ENCODE measurements around the gene OXSR1. TPM values are rescaled to one million over a fixed set of nuclear protein-coding genes. Genes with fewer than 3 reads are reported as not detected.
"Not testable (repeated sequence)": the region's sequence is repeated elsewhere in the genome, so short reads cannot be mapped to it uniquely, and the experiment has no call there.

The OXSR1 gene
- polyA plus RNA-seq, 3 donors: 44.4 to 52.0 (median 46.4) TPM

- no peak for DNase-seq
Observed at GRCh38 chr3:38140326-38141172, 24.8 kb upstream of the OXSR1 start.

- no peak for DNase-seq
Observed at GRCh38 chr3:38141173-38141951, 24.0 kb upstream of the OXSR1 start.

- DNase-seq: no peak
Observed at GRCh38 chr3:38141952-38142273, 23.4 kb upstream of the OXSR1 start.

GRCh38 chr3:38142959-38143358, 22.4 kb upstream of the OXSR1 start:
- no peak for DNase-seq

- no peak for DNase-seq
Observed at GRCh38 chr3:38143511-38143910, 21.8 kb upstream of the OXSR1 start.

GRCh38 chr3:38146504-38146903, 18.8 kb upstream of the OXSR1 start:
- DNase-seq: no peak

GRCh38 chr3:38147421-38147820, 17.9 kb upstream of the OXSR1 start:
- no peak for DNase-seq

GRCh38 chr3:38148311-38148882, 16.9 kb upstream of the OXSR1 start:
- DNase-seq: no peak

- DNase-seq: no peak
Observed at GRCh38 chr3:38149708-38150107, 15.6 kb upstream of the OXSR1 start.

- no peak for DNase-seq
Observed at GRCh38 chr3:38150780-38151528, 14.4 kb upstream of the OXSR1 start.

- no peak for DNase-seq
Observed at GRCh38 chr3:38151667-38152265, 13.6 kb upstream of the OXSR1 start.

GRCh38 chr3:38152609-38153008, 12.7 kb upstream of the OXSR1 start:
- DNase-seq: no peak

GRCh38 chr3:38153221-38153620, 12.1 kb upstream of the OXSR1 start:
- DNase-seq: no peak

GRCh38 chr3:38154033-38154494, 11.3 kb upstream of the OXSR1 start:
- DNase-seq: no peak

GRCh38 chr3:38154625-38155255, 10.6 kb upstream of the OXSR1 start:
- no peak for DNase-seq

GRCh38 chr3:38155825-38156224, 9.5 kb upstream of the OXSR1 start:
- DNase-seq: no peak

GRCh38 chr3:38157117-38157516, 8.2 kb upstream of the OXSR1 start:
- DNase-seq: no peak

- DNase-seq: no peak
Observed at GRCh38 chr3:38157595-38157994, 7.7 kb upstream of the OXSR1 start.

GRCh38 chr3:38158472-38158871, 6.9 kb upstream of the OXSR1 start:
- DNase-seq: no peak

- not testable (repeated sequence) for DNase-seq
Observed at GRCh38 chr3:38160704-38161103, 4.6 kb upstream of the OXSR1 start.

Measured in renal pelvis (tissue), 4 donors.